ENCODE measurements around the gene UQCR10.

DNA sequence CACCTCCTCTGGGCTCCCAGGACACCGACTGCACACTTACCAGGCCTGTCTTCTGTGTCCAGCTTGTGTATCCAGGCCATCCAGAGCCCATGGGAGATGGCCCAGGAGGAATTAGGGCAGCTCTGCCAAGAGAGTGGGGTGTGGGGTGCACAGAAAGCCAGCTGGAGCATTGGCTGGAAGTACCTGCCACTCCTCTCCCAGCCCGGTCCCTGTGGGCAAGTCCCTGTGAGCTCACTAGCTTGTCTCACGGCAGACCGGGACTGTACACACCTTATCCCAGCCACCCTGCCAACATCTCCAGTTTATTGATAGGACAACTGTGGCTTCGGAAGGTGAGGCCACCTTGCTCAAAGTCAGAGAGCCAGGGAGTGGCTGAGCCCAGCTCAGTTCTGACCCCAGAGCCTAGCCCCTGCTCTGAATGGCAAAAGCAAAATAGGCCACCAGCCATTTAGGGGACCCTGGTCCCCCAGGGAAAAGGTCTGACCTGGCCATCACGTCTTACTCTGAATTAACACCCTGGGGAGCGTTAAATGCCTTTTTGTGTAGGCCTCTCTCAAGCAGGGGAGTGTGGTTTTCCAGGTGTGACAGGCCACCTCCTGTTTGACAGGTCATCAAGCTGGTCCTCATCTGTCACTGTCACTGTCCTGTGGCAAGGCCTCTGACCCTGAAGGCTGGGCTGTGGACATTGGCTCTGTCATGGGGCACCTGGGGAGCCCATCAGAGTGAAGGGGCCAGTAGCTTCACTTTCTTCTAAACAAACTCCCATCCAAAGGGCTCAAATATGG is 15.1 kb downstream of the UQCR10 start:
- no peak for TF ChIP-seq POLR2A (IDR thresholded peaks at IDR 0.05)
- TF ChIP-seq, protein P1, sequence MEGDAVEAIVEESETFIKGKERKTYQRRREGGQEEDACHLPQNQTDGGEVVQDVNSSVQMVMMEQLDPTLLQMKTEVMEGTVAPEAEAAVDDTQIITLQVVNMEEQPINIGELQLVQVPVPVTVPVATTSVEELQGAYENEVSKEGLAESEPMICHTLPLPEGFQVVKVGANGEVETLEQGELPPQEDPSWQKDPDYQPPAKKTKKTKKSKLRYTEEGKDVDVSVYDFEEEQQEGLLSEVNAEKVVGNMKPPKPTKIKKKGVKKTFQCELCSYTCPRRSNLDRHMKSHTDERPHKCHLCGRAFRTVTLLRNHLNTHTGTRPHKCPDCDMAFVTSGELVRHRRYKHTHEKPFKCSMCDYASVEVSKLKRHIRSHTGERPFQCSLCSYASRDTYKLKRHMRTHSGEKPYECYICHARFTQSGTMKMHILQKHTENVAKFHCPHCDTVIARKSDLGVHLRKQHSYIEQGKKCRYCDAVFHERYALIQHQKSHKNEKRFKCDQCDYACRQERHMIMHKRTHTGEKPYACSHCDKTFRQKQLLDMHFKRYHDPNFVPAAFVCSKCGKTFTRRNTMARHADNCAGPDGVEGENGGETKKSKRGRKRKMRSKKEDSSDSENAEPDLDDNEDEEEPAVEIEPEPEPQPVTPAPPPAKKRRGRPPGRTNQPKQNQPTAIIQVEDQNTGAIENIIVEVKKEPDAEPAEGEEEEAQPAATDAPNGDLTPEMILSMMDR (IDR thresholded peaks at IDR 0.05), result no peak
